HG03558 (cell line): ENCODE data around the gene KIF9.
A peak's percentile ranks its signal among the peaks of the same experiment; 100 is the strongest.
"Not testable (repeated sequence)": the region's sequence is repeated elsewhere in the genome, so short reads cannot be mapped to it uniquely, and the experiment has no call there.

ENCODE experiments used
- ATAC-seq: cut with Tn5 transposase; IDR thresholded peaks from one replicate; pipeline ENCODE4 v1.9.1; 2021; ENCODE audit warnings: moderate number of reproducible peaks; ENCODE audit not compliant: unreplicated experiment; ENCODE audit errors: extremely low read depth

KIF9 gene

GRCh38 chr3:47282424-47283192 lies at the start of gene KIF9, which contains the start of gene KLHL18:
TSS of gene KIF9 (minus strand) at chr3:47282799. CDS start at chr3:47277374, 5,425 bp downstream.
TSS of gene KLHL18 (plus strand) at chr3:47282944. CDS start at chr3:47282966, 22 bp downstream.
- ATAC-seq, result peak; percentile 39

- ATAC-seq, result no peak
Observed at GRCh38 chr3:47324278-47324865, 41.8 kb upstream of the KIF9 start.

- ATAC-seq, result no peak
Observed at GRCh38 chr3:47323431-47324277, 41.1 kb upstream of the KIF9 start.

- no peak for ATAC-seq
Observed at GRCh38 chr3:47319956-47320355, 37.4 kb upstream of the KIF9 start.

- no peak for ATAC-seq
Observed at GRCh38 chr3:47318916-47319315, 36.3 kb upstream of the KIF9 start.

- not testable (repeated sequence) for ATAC-seq
Observed at GRCh38 chr3:47316151-47316550, 33.6 kb upstream of the KIF9 start.

- no peak for ATAC-seq
Observed at GRCh38 chr3:47315069-47315647, 32.6 kb upstream of the KIF9 start.

- ATAC-seq, result no peak
Observed at GRCh38 chr3:47314056-47314764, 31.6 kb upstream of the KIF9 start.

- ATAC-seq, result no peak
Observed at GRCh38 chr3:47313341-47314055, 30.9 kb upstream of the KIF9 start.

- no peak for ATAC-seq
Observed at GRCh38 chr3:47310391-47310790, 27.8 kb upstream of the KIF9 start.

- not testable (repeated sequence) for ATAC-seq
Observed at GRCh38 chr3:47309231-47309630, 26.6 kb upstream of the KIF9 start.

- no peak for ATAC-seq
Observed at GRCh38 chr3:47306022-47306421, 23.4 kb upstream of the KIF9 start.

- ATAC-seq, result no peak
Observed at GRCh38 chr3:47301456-47301855, 18.9 kb upstream of the KIF9 start.

GRCh38 chr3:47299381-47300318 lies 17.1 kb upstream of the KIF9 start:
- no peak for ATAC-seq

- no peak for ATAC-seq
Observed at GRCh38 chr3:47298439-47298838, 15.8 kb upstream of the KIF9 start.

- no peak for ATAC-seq
Observed at GRCh38 chr3:47296562-47297302, 14.1 kb upstream of the KIF9 start.

GRCh38 chr3:47295976-47296375 lies 13.4 kb upstream of the KIF9 start:
- no peak for ATAC-seq

GRCh38 chr3:47295322-47295721 lies 12.7 kb upstream of the KIF9 start:
- no peak for ATAC-seq
